Keratinocyte (primary cell): Measurements from ENCODE around the gene CLDN14. TPM values are rescaled to one million over a fixed set of nuclear protein-coding genes. Genes with fewer than 3 reads are reported as not detected.

Experiments used
- DNase-seq: peaks from one replicate; pipeline ENCODE4 v3.0.0-alpha.2; 2011; ENCODE audit warnings: low read depth, missing footprints, low spot score
- FAIRE-seq: peaks from 2 replicates; lab custom pipeline; 2011; peaks lifted over from hg19 to GRCh38; lab: Jason Lieb, UNC
- H2AFZ ChIP-seq: 2 replicates; pipeline ENCODE4 v1.6.0; 2012; ENCODE audit warnings: low read length, control low read depth, inconsistent platforms; ENCODE audit not compliant: control insufficient read depth
- H3K27ac ChIP-seq: 2 replicates; pipeline ENCODE4 v1.5.1; 2011; ENCODE audit warnings: low read length; ENCODE audit not compliant: control insufficient read depth, insufficient read depth
- H3K27me3 ChIP-seq: 3 replicates; pipeline ENCODE4 v1.6.0; 2011; ENCODE audit warnings: low read length; ENCODE audit not compliant: control insufficient read depth, insufficient read depth; ENCODE audit errors: extremely low read depth
- H3K36me3 ChIP-seq, 2 experiments: 2 replicates in 1 of 2; 3 replicates in 1 of 2; pipeline ENCODE4 v1.5.1; 2011; ENCODE audit warnings: low read length in 2 of 2, mild to moderate bottlenecking in 1 of 2; ENCODE audit not compliant: control insufficient read depth in 2 of 2, insufficient read depth in 2 of 2; ENCODE audit errors: extremely low read depth in 1 of 2
- H3K4me1 ChIP-seq: 3 replicates; pipeline ENCODE4 v1.5.1; 2011; ENCODE audit warnings: low read length; ENCODE audit not compliant: control insufficient read depth, insufficient read depth; ENCODE audit errors: extremely low read depth
- H3K4me2 ChIP-seq: 3 replicates; pipeline ENCODE4 v1.6.0; 2011; ENCODE audit warnings: low read depth, low read length; ENCODE audit not compliant: control insufficient read depth, insufficient read depth; ENCODE audit errors: extremely low read depth
- H3K4me3 ChIP-seq, 3 experiments: fragments of 200-600 bp in 1 of 3; sonication (generic) in 1 of 3; 2 replicates in 2 of 3; 3 replicates in 1 of 3; pipeline ENCODE4 v1.5.1; 2011 to 2016; ENCODE audit warnings: low read length in 3 of 3, mild to moderate bottlenecking in 3 of 3, control low read depth in 2 of 3, inconsistent platforms in 1 of 3, low read depth in 1 of 3, mixed read lengths in 1 of 3, mixed run types in 1 of 3, moderate library complexity in 1 of 3; ENCODE audit not compliant: control insufficient read depth in 2 of 3, insufficient read depth in 2 of 3; ENCODE audit errors: extremely low read depth in 1 of 3
- H3K79me2 ChIP-seq: 2 replicates; pipeline ENCODE4 v1.6.0; 2012; ENCODE audit warnings: low read length; ENCODE audit not compliant: control insufficient read depth, insufficient read depth
- H3K9ac ChIP-seq: 3 replicates; pipeline ENCODE4 v1.6.0; 2011; ENCODE audit warnings: low read length; ENCODE audit not compliant: control insufficient read depth, insufficient read depth; ENCODE audit errors: extremely low read depth
- H3K9me1 ChIP-seq: 3 replicates; pipeline ENCODE4 v1.6.0; 2011; ENCODE audit warnings: low read length; ENCODE audit not compliant: control insufficient read depth, insufficient read depth; ENCODE audit errors: extremely low read depth
- H3K9me3 ChIP-seq: 2 replicates; pipeline ENCODE4 v1.5.1; 2012; ENCODE audit warnings: low read depth, low read length; ENCODE audit not compliant: control insufficient read depth
- H4K20me1 ChIP-seq: 3 replicates; pipeline ENCODE4 v1.6.0; 2011; ENCODE audit warnings: low read length; ENCODE audit not compliant: control insufficient read depth, insufficient read depth; ENCODE audit errors: extremely low read depth
- CTCF ChIP-seq, 3 experiments: IDR thresholded peaks in 1 of 3; conservative IDR thresholded peaks in 1 of 3; optimal IDR thresholded peaks in 1 of 3; 2 replicates in 2 of 3; 3 replicates in 1 of 3; pipeline versions ENCODE3 to v1.5.1; 2011; ENCODE audit warnings: low read length in 3 of 3, mild to moderate bottlenecking in 3 of 3, moderate library complexity in 2 of 3, control low read depth in 1 of 3, inconsistent platforms in 1 of 3; ENCODE audit not compliant: insufficient read depth in 2 of 3; ENCODE audit errors: extremely low read depth in 1 of 3
- EZH2 ChIP-seq: IDR thresholded peaks from one replicate; pipeline ENCODE4 v1.6.1; 2012; ENCODE audit warnings: inconsistent platforms, mild to moderate bottlenecking, low read length, moderate library complexity
- dilution Hi-C: fragments of 300-500 bp; cut with MboI; formaldehyde crosslinking; loops from one replicate; pipeline ENCODE4 v1.7.0; 2020; ENCODE audit warnings: low sequenced_read_pairs; ENCODE audit not compliant: extremely low pct_ligation_motif_present
- polyA plus RNA-seq, 5 experiments: library from polyadenylated mRNA; depleted of rRNA in 3 of 5; stranded (reverse) in 3 of 5; stranded (forward) in 1 of 5; unstranded in 1 of 5; fragments of >200 nt; gene quantifications; 1 replicate in 1 of 5; 2 replicates in 3 of 5; 3 replicates in 1 of 5; pipeline versions ENCODE4 v1.2.1 to v1.2.3, GENCODE V29; 2011 to 2012; ENCODE audit warnings: missing spikeins in 2 of 5, low read depth in 1 of 5, low replicate concordance in 1 of 5

Gene CLDN14
- polyA plus RNA-seq, 1 donor (not counting 4 experiments of a cell fraction or from before 2014, with no cell fraction given), result not detected

- H3K9me1 ChIP-seq, result no peaks in the 10 kb centered on the region
- no peak overlapping the region for H3K9ac ChIP-seq
- H3K4me3 ChIP-seq, result no peak overlapping the region
- no peaks in the 10 kb centered on the region for H3K36me3 ChIP-seq
- DNase-seq (no peak), FAIRE-seq (no peak)
- TF ChIP-seq CTCF (optimal IDR thresholded peaks at IDR 0.05 in 1 of 3, IDR thresholded peaks at IDR 0.05 in 1 of 3, conservative IDR thresholded peaks at IDR 0.05 in 1 of 3; ENCODE audit: extremely low read depth in 1 of 3, insufficient read depth in 2 of 3, low read length in 3 of 3) (no peak), EZH2 (no peak)
- no peaks in the 10 kb centered on the region for H4K20me1 ChIP-seq
- no peaks in the 10 kb centered on the region for H3K79me2 ChIP-seq
- no peak overlapping the region for H3K27ac ChIP-seq
- peaks cover 17% of the 10 kb centered on the region for H3K4me1 ChIP-seq
- H3K4me2 ChIP-seq, result no peak overlapping the region
- dilution Hi-C loops, result no loop called here
- no peaks in the 10 kb centered on the region for H3K27me3 ChIP-seq
- H2AFZ ChIP-seq, result no peak overlapping the region
- no peaks in the 10 kb centered on the region for H3K9me3 ChIP-seq
These were observed 13.8 kb downstream of the CLDN14 start for GRCh38 chr21:36466061-36466511.

- Histone ChIP-seq H4K20me1 (no peaks in the 10 kb centered on the region), H3K79me2 (no peaks in the 10 kb centered on the region), H3K4me3 (no peak overlapping the region), H3K27ac (no peak overlapping the region), H2AFZ (no peak overlapping the region), H3K36me3 (no peaks in the 10 kb centered on the region), H3K4me1 (peaks cover 16% of the 10 kb centered on the region), H3K9ac (no peak overlapping the region), H3K27me3 (no peaks in the 10 kb centered on the region), H3K9me1 (no peaks in the 10 kb centered on the region), H3K4me2 (peak overlapping the region; percentile 4), H3K9me3 (no peaks in the 10 kb centered on the region)
- TF ChIP-seq EZH2 (no peak), CTCF (optimal IDR thresholded peaks at IDR 0.05 in 1 of 3, IDR thresholded peaks at IDR 0.05 in 1 of 3, conservative IDR thresholded peaks at IDR 0.05 in 1 of 3; ENCODE audit: extremely low read depth in 1 of 3, insufficient read depth in 2 of 3, low read length in 3 of 3) (no peak)
- no peak for FAIRE-seq
- dilution Hi-C loops, result no loop called here
- no peak for DNase-seq
These were observed 14.4 kb downstream of the CLDN14 start for GRCh38 chr21:36465478-36465877.
